CD4-positive, alpha-beta T cell treated with Interleukin-4 for 1 hour (primary cell): ENCODE results near the gene SERPINI1.

Source experiments
- DNase-seq, 2 donors: peaks; one replicate each; pipeline ENCODE4 v3.0.0-alpha.2; 2020 to 2022

The SERPINI1 gene

GRCh38 chr3:167854846-167855245, 119.3 kb downstream of the SERPINI1 start:
- no peak for DNase-seq

GRCh38 chr3:167855306-167855705, 119.8 kb downstream of the SERPINI1 start:
- no peak for DNase-seq

GRCh38 chr3:167858865-167859264, 123.3 kb downstream of the SERPINI1 start:
- DNase-seq: no peak

- no peak for DNase-seq
Measured at GRCh38 chr3:167859610-167860009, 124.1 kb downstream of the SERPINI1 start.

- no peak for DNase-seq
Measured at GRCh38 chr3:167861649-167862048, 126.1 kb downstream of the SERPINI1 start.

- DNase-seq: no peak
Measured at GRCh38 chr3:167862104-167862730, 126.7 kb downstream of the SERPINI1 start.

- DNase-seq: no peak
Measured at GRCh38 chr3:167863811-167864551, 128.5 kb downstream of the SERPINI1 start.

- DNase-seq: no peak
Measured at GRCh38 chr3:167864552-167864874, 129.0 kb downstream of the SERPINI1 start.

GRCh38 chr3:167866331-167866730, 130.8 kb downstream of the SERPINI1 start:
- no peak for DNase-seq

GRCh38 chr3:167867981-167868380, 132.5 kb downstream of the SERPINI1 start:
- DNase-seq: no peak

GRCh38 chr3:167870181-167870580, 134.7 kb downstream of the SERPINI1 start:
- DNase-seq: no peak

- DNase-seq: no peak
Measured at GRCh38 chr3:167870759-167871158, 135.2 kb downstream of the SERPINI1 start.

- DNase-seq: no peak
Measured at GRCh38 chr3:167872032-167872431, 136.5 kb downstream of the SERPINI1 start.

GRCh38 chr3:167872941-167873340, 137.4 kb downstream of the SERPINI1 start:
- no peak for DNase-seq

GRCh38 chr3:167874671-167875372, 139.3 kb downstream of the SERPINI1 start:
- DNase-seq: no peak
